ENCODE results near the gene EED. TPM values are rescaled to one million over a fixed set of nuclear protein-coding genes. Genes with fewer than 3 reads are reported as not detected.

EED gene
- polyA plus RNA-seq, 3 donors = 2.3 to 17.8 (median 5.1) TPM

DNA sequence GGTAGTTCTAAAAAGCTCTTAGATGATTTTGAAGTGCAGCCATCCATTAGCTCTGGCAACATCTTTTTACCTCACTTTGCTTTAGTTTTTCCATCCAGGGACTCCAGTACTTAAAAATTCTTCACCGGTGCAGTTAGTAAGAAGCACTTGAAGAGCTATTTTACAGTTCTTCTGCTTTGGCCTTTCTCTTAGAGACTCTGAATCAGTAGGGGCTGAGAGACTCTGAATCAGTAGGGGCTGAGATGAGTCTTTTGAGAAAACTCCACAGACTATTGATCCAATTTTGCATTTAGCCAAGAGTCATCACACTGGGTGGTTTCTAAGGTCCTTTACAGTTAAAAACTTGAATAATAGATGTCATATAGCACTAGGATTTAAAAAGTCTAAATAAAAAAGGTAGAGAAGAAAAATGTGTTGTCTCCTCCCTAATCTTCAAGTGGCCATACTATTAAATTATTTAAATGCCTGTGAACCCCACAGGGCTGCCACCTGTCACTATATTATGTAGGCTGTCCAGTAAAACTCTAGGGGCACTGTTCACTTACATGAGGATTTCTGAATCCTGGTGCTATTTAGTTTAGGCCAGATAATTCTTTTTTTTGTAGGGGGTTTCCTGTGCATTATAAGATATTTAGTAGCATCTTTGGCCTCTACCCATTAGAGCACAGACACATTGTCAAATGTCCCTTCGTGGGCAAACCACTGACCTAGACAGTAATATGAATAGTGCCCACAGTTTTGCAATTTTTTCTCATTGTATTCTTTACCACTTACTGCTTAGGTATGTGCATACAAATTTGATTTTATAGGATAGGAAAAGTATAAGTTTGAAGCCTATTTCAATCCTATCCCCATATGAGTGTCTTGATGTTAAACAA, 31.2 kb downstream of the EED start:
- Mint-ChIP-seq H3K27ac (no peak overlapping the region), H3K36me3 (peaks cover 65 to 90% of the 10 kb centered on the region in 2 donors), H3K4me3 (no peak overlapping the region), H3K27me3 (ENCODE audit: low read depth in 3 of 3) (no peaks in the 10 kb centered on the region), H3K9me3 (peaks cover 0 to 13% (median 4%) of the 10 kb centered on the region in 7 donors), H3K4me1 (peaks cover 9% of the 10 kb centered on the region)
- peaks cover 63 to 98% of the 10 kb centered on the region in 2 donors for H3K36me3 ChIP-seq (replicated peaks in 1 of 2; ENCODE audit: control insufficient read depth in 1 of 2, insufficient read depth in 2 of 2, low read length in 2 of 2)
- TF ChIP-seq, protein P1, sequence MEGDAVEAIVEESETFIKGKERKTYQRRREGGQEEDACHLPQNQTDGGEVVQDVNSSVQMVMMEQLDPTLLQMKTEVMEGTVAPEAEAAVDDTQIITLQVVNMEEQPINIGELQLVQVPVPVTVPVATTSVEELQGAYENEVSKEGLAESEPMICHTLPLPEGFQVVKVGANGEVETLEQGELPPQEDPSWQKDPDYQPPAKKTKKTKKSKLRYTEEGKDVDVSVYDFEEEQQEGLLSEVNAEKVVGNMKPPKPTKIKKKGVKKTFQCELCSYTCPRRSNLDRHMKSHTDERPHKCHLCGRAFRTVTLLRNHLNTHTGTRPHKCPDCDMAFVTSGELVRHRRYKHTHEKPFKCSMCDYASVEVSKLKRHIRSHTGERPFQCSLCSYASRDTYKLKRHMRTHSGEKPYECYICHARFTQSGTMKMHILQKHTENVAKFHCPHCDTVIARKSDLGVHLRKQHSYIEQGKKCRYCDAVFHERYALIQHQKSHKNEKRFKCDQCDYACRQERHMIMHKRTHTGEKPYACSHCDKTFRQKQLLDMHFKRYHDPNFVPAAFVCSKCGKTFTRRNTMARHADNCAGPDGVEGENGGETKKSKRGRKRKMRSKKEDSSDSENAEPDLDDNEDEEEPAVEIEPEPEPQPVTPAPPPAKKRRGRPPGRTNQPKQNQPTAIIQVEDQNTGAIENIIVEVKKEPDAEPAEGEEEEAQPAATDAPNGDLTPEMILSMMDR (IDR thresholded peaks at IDR 0.05) = no peak
- no peaks in the 10 kb centered on the region for H3K4me1 ChIP-seq (ENCODE audit: control insufficient read depth in 1 of 2, insufficient read depth in 2 of 2, low read length in 2 of 2)
- peaks cover 39% of the 10 kb centered on the region for H3K79me2 ChIP-seq (ENCODE audit: insufficient read depth, low read length)
- H2AFZ ChIP-seq (ENCODE audit: insufficient read depth, low read depth, low read length, poor library complexity, severe bottlenecking) = no peak overlapping the region
- no peak overlapping the region for H3K4me2 ChIP-seq (replicated peaks; ENCODE audit: extremely low read depth, low read length, poor library complexity, severe bottlenecking)
- H3K4me3 ChIP-seq (replicated peaks in 1 of 3; ENCODE audit: low read depth in 2 of 3, low read length in 3 of 3) = no peak overlapping the region
- no peak for DNase-seq
- H4K20me1 ChIP-seq (ENCODE audit: insufficient read depth, low read length) = peaks cover 10% of the 10 kb centered on the region
- peaks cover 0 to 12% of the 10 kb centered on the region in 2 donors for H3K9me3 ChIP-seq (replicated peaks in 1 of 2; ENCODE audit: control insufficient read depth in 1 of 2, insufficient read depth in 1 of 2, low read length in 2 of 2)
- intact Hi-C loops (cut with micrococcal nuclease) = no loop called here
- no peaks in the 10 kb centered on the region for H3K27me3 ChIP-seq (ENCODE audit: control insufficient read depth in 2 of 2, insufficient read depth in 2 of 2, low read length in 2 of 2)
- no peak overlapping the region for H3K9ac ChIP-seq (ENCODE audit: insufficient read depth, low read length, poor library complexity, severe bottlenecking)
- H3K27ac ChIP-seq (ENCODE audit: low read depth in 1 of 2, low read length in 2 of 2) = no peak overlapping the region
- no CpG with 5 or more reads among the region's 2 CpGs for WGBS (ENCODE audit: insufficient coverage)

GRCh38 chr11:86277741-86278140, 33.2 kb downstream of the EED start:
- peaks cover 0 to 13% (median 4%) of the 10 kb centered on the region in 7 donors for H3K9me3 Mint-ChIP-seq

More at GRCh38 chr11:86277741-86278140, 33.2 kb downstream of the EED start:
- intact Hi-C loops (cut with micrococcal nuclease) = no loop called here
- Histone ChIP-seq H3K9me3 (replicated peaks in 1 of 2; ENCODE audit: control insufficient read depth in 1 of 2, insufficient read depth in 1 of 2, low read length in 2 of 2) (peaks cover 0 to 12% of the 10 kb centered on the region in 2 donors), H3K4me1 (ENCODE audit: control insufficient read depth in 1 of 2, insufficient read depth in 2 of 2, low read length in 2 of 2) (no peaks in the 10 kb centered on the region), H4K20me1 (ENCODE audit: insufficient read depth, low read length) (peaks cover 13% of the 10 kb centered on the region), H3K27me3 (ENCODE audit: control insufficient read depth in 2 of 2, insufficient read depth in 2 of 2, low read length in 2 of 2) (no peaks in the 10 kb centered on the region), H3K36me3 (replicated peaks in 1 of 2; ENCODE audit: control insufficient read depth in 1 of 2, insufficient read depth in 2 of 2, low read length in 2 of 2) (peaks cover 53 to 97% of the 10 kb centered on the region in 2 donors), H3K4me3 (replicated peaks in 1 of 3; ENCODE audit: low read depth in 2 of 3, low read length in 3 of 3) (no peak overlapping the region), H3K9ac (ENCODE audit: insufficient read depth, low read length, poor library complexity, severe bottlenecking) (no peak overlapping the region), H2AFZ (ENCODE audit: insufficient read depth, low read depth, low read length, poor library complexity, severe bottlenecking) (no peak overlapping the region), H3K27ac (ENCODE audit: low read depth in 1 of 2, low read length in 2 of 2) (no peak overlapping the region), H3K79me2 (ENCODE audit: insufficient read depth, low read length) (peaks cover 24% of the 10 kb centered on the region), H3K4me2 (replicated peaks; ENCODE audit: extremely low read depth, low read length, poor library complexity, severe bottlenecking) (no peak overlapping the region)
- Mint-ChIP-seq H3K4me3 (no peak overlapping the region), H3K27me3 (ENCODE audit: low read depth in 3 of 3) (no peaks in the 10 kb centered on the region), H3K27ac (no peak overlapping the region), H3K4me1 (peaks cover 8% of the 10 kb centered on the region), H3K36me3 (peaks cover 61 to 85% of the 10 kb centered on the region in 2 donors)
- TF ChIP-seq, protein P1 (IDR thresholded peaks at IDR 0.05) = no peak
- no peak for DNase-seq
- WGBS (ENCODE audit: insufficient coverage) = no CpG with 5 or more reads among the region's 1 CpG

All from CD14-positive monocyte (primary cell).